ENCODE data around the gene MRPL57. TPM values are rescaled to one million over a fixed set of nuclear protein-coding genes. Genes with fewer than 3 reads are reported as not detected.
"Not testable (repeated sequence)": the region's sequence is repeated elsewhere in the genome, so short reads cannot be mapped to it uniquely, and the experiment has no call there.

The MRPL57 gene
- total RNA-seq, 4 donors from 2014 or later, result 7.2 to 60.0 (median 11.9) TPM

GRCh38 chr13:21148557-21149258, 27.8 kb upstream of the MRPL57 start:
- no peaks in the 10 kb centered on the region for H3K27me3 ChIP-seq
- DNase-seq, result no peak
- peaks cover 0 to 3% of the 10 kb centered on the region in 2 donors for H3K4me1 ChIP-seq
- H3K9me3 ChIP-seq, result no peaks in the 10 kb centered on the region
- H3K4me3 ChIP-seq, result no peak overlapping the region
- H3K36me3 ChIP-seq, result no peaks in the 10 kb centered on the region
- intact Hi-C loops (cut with DNase I; ENCODE audit: low total_unique reads), result no loop called here
- H3K27ac ChIP-seq, result no peak overlapping the region
- TF ChIP-seq POLR2A (IDR thresholded peaks at IDR 0.05), result no peak
- TF ChIP-seq, protein P1, sequence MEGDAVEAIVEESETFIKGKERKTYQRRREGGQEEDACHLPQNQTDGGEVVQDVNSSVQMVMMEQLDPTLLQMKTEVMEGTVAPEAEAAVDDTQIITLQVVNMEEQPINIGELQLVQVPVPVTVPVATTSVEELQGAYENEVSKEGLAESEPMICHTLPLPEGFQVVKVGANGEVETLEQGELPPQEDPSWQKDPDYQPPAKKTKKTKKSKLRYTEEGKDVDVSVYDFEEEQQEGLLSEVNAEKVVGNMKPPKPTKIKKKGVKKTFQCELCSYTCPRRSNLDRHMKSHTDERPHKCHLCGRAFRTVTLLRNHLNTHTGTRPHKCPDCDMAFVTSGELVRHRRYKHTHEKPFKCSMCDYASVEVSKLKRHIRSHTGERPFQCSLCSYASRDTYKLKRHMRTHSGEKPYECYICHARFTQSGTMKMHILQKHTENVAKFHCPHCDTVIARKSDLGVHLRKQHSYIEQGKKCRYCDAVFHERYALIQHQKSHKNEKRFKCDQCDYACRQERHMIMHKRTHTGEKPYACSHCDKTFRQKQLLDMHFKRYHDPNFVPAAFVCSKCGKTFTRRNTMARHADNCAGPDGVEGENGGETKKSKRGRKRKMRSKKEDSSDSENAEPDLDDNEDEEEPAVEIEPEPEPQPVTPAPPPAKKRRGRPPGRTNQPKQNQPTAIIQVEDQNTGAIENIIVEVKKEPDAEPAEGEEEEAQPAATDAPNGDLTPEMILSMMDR (IDR thresholded peaks at IDR 0.05), result no peak

DNA sequence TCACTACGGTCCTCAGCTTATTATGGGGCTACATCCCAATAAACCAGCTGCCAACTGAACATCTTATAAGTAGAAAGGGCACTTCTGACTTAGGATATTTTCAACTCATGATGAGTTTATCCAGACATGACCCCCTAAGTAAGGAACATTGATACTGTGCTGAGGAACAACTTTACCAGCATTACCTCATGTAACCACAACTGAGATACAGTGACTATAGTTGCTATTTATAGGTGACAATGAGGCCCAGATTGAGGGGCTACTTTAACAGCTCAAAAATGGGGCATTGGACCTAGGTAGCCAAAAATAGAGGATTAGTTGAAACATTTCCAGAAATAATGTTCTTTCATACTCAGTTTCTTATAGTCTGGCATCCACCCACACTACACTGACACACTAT, 26.9 kb upstream of the MRPL57 start:
- H3K4me3 ChIP-seq, result no peak overlapping the region
- DNase-seq, result no peak
- H3K27ac ChIP-seq, result no peak overlapping the region
- intact Hi-C loops (cut with DNase I; ENCODE audit: low total_unique reads), result no loop called here
- H3K27me3 ChIP-seq, result no peaks in the 10 kb centered on the region
- H3K9me3 ChIP-seq, result no peaks in the 10 kb centered on the region
- H3K4me1 ChIP-seq, result no peaks in the 10 kb centered on the region
- TF ChIP-seq, protein P1 (IDR thresholded peaks at IDR 0.05), result no peak
- TF ChIP-seq POLR2A (IDR thresholded peaks at IDR 0.05), result no peak
- no peaks in the 10 kb centered on the region for H3K36me3 ChIP-seq

GRCh38 chr13:21150013-21150412, 26.4 kb upstream of the MRPL57 start:
- no peak for DNase-seq
- Histone ChIP-seq H3K36me3 (no peaks in the 10 kb centered on the region), H3K27me3 (no peaks in the 10 kb centered on the region), H3K9me3 (no peaks in the 10 kb centered on the region), H3K27ac (no peak overlapping the region), H3K4me3 (no peak overlapping the region), H3K4me1 (no peaks in the 10 kb centered on the region)
- intact Hi-C loops (cut with DNase I; ENCODE audit: low total_unique reads), result no loop called here
- no peak for TF ChIP-seq POLR2A (IDR thresholded peaks at IDR 0.05)
- TF ChIP-seq, protein P1 (IDR thresholded peaks at IDR 0.05), result no peak

DNA sequence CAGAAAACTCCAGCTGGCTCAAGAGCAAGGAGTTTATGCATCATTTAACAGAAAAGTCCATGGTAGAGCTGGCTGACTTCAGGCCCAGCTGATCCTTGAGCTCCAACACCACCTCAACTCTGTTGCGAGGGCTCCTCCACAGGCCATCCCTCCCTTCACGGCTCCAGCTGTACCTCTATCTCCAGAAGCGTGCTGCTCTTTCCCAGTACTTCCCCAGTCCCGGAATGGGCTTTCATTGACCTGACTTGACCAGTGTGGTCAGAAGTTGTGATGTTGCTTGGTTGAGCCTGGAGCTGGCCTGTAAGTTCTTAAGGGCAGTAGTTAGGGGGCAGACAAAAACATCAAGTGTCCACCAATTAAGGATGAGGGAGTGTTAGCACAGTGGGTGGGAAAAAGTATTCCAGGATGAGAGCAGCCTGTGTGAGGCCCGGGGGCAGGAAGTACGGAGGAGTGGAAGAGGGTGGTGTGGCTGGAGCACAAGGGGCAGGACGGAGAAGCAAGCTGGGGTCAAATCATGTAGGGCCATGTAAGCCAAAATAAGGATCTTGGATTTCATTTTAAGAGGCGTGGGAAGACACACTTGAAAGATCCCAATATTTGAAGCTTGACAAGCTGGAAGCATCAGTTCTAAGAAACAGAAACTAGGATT, 24.1 kb upstream of the MRPL57 start:
- no peak overlapping the region for H3K4me3 ChIP-seq
- H3K27me3 ChIP-seq, result no peaks in the 10 kb centered on the region
- H3K36me3 ChIP-seq, result no peaks in the 10 kb centered on the region
- intact Hi-C loops (cut with DNase I; ENCODE audit: low total_unique reads), result no loop called here
- H3K9me3 ChIP-seq, result no peaks in the 10 kb centered on the region
- TF ChIP-seq, protein P1 (IDR thresholded peaks at IDR 0.05), result no peak
- no peak for TF ChIP-seq POLR2A (IDR thresholded peaks at IDR 0.05)
- H3K4me1 ChIP-seq, result no peaks in the 10 kb centered on the region
- DNase-seq, result no peak
- H3K27ac ChIP-seq, result no peak overlapping the region

DNA sequence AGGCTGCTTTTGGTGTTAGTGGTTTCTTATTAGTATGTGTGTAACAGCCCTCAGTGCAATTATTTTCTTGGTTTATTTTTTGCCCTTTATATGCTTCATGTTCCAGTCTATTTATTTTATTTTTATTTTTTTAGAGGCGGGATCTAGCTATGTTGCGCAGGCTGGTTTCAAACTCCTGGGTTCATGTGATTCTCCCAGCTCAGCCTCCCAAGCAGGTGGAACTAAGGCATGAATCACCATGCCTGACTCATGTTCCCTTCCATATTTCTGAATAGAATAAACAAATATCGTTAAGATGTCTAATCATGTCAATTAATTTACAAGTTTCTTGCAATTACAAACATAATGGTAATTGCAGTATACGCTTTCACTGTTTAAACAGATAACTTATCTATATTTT, 11.8 kb upstream of the MRPL57 start:
- H3K4me1 ChIP-seq, result no peaks in the 10 kb centered on the region
- H3K27ac ChIP-seq, result no peak overlapping the region
- no peaks in the 10 kb centered on the region for H3K27me3 ChIP-seq
- intact Hi-C loops (cut with DNase I; ENCODE audit: low total_unique reads), result no loop called here
- H3K9me3 ChIP-seq, result no peaks in the 10 kb centered on the region
- no peaks in the 10 kb centered on the region for H3K36me3 ChIP-seq
- no peak overlapping the region for H3K4me3 ChIP-seq
- TF ChIP-seq, protein P1 (IDR thresholded peaks at IDR 0.05), result no peak
- no peak for DNase-seq

DNA sequence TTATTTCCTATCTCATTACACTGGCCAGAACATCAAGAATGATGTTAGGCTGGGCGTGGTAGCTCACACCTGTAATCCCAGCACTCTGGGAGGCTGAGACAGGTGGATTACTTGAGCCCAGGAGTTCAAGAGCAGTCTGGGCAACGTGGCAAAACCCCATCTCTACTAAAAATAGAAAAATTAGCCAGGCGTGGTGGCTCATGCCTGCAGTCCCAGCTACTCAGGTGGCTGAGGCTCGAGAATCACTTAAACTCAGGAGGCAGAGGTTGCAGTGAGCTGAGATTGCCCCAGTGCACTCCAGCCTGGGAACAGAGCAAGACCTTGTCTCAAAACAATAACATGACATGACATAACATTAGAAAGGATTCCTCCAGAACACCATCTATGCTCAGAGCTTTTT, 10.9 kb upstream of the MRPL57 start:
- DNase-seq; H3K27me3 ChIP-seq; H3K4me3 ChIP-seq; intact Hi-C loops (cut with DNase I; ENCODE audit: low total_unique reads); H3K36me3 ChIP-seq; H3K4me1 ChIP-seq; H3K27ac ChIP-seq; H3K9me3 ChIP-seq: not testable (repeated sequence)
